HTERT RPE-1 (cell line): ENCODE results near the gene CFAP251.
"Not testable (repeated sequence)": the region's sequence is repeated elsewhere in the genome, so short reads cannot be mapped to it uniquely, and the experiment has no call there.

Experiments
- in situ Hi-C: fragments of 300-500 bp; cut with MboI; formaldehyde crosslinking; loops from 4 replicates; pipeline ENCODE4 v1.14.3; 2020; ENCODE audit warnings: low sequenced_read_pairs

CFAP251 gene

DNA sequence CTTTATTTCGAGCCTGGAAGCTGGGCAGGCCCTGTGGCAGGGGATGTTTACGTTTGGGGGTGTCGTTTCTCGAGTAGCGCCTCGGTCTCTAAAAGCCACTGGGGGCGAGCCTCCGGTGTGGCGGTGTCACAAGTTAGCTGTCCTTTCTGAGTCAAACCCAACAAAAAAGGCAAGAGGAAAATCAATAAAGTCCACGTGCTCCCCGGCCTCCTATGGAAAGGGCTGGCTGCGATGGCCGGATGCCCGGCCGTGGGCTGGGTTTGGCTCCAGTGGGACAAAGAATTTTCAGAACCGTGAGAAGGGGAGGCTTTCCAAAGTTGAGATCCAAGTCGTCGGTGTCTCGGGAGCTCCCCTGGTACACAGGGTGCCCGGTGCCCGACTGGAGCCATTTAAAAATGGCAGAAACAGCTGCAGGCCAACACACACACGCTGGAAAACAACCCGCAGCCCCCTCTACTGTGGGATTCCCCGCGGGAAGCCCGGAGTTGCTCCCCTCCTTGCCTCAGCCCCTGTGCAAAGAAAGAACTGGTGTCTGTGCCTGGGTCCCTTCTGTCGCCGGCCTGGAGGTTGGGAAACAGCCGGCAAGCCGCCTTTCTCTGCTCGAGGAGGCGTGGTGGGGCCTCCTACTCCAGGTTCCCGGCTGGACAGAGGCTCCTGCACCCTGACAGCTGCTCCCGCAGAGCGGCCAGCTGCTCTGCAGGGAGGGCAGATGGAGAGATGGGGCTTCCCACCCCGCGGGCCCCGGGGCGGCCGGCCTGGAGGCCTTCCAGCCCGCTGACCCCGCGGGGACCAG, 105.1 kb downstream of the CFAP251 start:
- in situ Hi-C loops = no loop called here

- in situ Hi-C loops = no loop called here
These were observed 105.9 kb downstream of the CFAP251 start for GRCh38 chr12:122024132-122024785.

- in situ Hi-C loops = no loop called here
These were observed 108.4 kb downstream of the CFAP251 start for GRCh38 chr12:122026706-122027333.

GRCh38 chr12:122028165-122028904, 109.9 kb downstream of the CFAP251 start:
- in situ Hi-C loops = no loop called here

- in situ Hi-C loops = no loop called here
These were observed 110.6 kb downstream of the CFAP251 start for GRCh38 chr12:122028905-122029560.

DNA sequence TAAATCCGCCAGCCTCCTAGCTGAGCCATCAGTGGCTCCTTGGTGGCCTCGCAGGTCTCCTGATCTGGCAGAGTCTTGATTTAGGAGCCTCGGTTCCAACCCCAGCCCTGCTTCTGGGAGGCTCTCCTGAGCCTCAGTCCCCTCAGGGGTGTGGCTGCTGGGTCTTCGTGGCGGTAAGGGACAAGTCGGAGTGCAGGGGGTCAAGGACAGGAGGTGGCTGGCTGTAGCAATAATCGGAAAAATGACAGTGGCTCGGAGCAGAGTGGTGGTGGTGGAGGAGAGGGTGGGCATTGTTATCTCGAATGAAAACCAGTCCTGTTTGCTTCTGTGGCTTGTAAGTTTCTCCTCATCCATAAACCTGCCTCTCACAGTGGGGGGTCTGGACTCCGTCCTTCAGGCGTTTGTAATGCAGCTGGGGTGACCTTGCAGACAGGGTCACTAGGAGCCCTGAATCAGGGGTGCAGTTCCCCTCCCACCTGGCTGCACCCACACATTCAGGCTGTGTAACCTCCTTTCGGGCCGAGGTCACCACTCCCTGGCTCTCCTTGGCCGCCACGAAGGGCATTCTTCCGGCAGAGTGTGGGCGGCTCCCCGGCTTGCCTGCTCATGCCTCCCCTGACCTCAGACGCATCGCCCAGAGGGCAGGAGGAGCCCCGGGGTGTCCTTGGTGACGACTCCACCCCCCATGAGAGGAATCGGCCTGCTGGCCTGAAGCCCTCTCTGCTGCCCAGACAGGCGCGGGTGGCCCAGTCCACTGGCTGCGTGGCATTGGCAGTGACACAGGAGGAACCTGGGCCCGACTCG, 111.4 kb downstream of the CFAP251 start:
- in situ Hi-C loops = no loop called here

DNA sequence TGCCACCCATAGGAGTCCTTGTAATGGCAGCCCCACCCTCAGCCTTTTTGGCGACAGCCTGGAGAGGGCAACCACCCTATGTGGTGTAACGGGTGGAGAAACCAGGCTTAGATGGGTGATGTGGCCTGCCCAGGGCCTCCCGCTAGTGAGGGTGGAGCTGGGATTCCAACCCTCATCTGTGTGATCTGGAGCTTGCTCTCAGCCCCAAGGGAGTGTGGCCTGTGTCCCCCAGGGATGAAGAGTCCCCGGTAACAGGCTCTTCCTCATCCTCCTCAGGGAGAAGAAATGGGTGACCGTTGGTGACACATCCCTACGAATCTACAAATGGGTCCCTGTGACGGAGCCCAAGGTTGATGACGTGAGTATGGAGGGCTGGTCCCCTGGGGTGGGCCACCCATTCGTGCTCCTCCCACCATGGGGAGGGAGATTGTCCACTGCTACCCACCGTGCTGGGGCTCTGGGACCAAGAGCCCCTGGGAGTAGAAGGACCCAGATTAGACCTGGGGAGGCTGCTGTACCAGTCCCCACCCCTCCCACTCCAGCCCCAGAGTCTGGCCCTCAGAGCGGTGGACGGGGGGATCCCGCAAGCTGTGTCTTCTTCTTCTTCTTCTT, 112.1 kb downstream of the CFAP251 start:
- in situ Hi-C loops = no loop called here

DNA sequence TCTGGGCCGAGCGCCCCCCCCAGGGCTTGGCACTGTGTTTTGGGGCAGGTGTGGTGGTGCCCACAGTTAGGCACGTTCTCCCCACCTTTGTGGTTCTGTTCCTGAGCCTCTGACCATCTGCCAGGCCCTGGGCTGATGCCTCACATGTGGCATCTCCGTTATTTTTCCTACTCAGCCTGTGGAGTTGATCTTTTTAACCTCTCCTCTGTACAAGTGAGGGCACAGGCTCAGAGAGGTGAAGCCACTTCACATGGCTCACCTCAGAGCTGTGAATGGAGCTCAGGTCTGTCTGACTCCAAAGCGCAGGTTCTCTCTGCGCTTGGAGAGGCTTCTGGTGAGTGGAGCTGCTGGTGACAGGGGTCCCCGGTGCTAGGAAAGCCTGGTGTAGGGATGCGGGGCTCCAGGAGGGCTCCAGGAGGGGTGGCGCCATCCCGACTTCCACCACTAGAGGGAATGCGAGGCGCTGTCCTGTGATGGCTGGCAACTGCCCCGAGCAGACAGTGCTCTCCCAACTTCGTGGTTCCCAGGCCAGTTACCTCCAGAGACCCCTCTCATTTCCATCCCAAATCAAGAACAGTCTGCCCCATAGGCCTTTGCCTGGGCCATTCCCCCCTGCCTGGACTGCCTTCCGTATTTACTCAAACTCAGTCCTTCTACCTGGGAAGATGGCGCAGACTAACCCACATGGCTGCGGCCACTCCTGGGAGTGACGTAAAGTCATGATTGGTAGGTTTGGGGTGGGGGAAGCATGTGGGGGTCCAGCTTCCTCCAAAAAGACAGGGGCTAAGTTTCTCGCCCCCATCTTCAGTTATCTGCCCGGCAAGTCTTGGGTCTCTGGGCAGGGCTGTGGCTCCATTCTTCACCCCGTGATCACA, 113.2 kb downstream of the CFAP251 start:
- in situ Hi-C loops = no loop called here

- in situ Hi-C loops = no loop called here
These were observed 114.2 kb downstream of the CFAP251 start for GRCh38 chr12:122032580-122032979.

DNA sequence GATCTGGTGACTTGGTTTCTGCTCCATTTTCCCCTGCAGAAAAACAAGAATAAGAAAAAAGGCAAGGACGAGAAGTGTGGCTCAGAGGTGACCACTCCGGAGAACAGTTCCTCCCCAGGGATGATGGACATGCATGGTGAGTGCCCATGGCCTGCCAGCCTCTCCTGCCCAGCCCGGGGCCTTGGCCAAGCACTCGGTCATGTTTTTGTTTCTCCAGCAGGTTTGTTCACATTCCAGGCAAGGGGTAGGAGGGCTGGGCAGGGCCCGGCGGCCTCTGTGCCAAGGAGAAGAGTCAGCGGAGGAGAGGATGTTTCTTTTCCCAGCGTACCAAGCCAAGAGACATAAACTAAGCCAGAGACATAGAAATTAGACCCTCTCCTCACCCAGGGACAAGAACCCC, 116.9 kb downstream of the CFAP251 start:
- in situ Hi-C loops = no loop called here

DNA sequence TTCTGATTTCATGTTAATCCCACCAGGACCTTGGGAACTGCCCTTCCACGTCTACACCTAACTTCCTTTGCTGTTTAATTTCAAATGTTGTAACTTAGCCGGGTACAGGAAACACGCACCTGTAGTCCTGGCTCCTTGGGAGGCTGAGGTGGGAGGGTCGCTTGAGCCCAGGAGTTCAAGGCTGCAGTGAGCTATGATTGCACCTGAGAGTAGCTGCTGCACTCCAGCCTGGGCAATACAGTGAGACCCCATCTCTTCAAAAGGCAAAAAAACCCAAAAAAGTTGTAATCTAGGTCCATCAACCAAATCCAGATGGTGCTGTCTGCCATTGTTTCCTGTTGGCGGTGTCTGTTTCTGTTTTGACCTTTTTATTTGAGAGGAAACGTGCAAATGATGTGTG, 117.8 kb downstream of the CFAP251 start:
- in situ Hi-C loops = no loop called here

DNA sequence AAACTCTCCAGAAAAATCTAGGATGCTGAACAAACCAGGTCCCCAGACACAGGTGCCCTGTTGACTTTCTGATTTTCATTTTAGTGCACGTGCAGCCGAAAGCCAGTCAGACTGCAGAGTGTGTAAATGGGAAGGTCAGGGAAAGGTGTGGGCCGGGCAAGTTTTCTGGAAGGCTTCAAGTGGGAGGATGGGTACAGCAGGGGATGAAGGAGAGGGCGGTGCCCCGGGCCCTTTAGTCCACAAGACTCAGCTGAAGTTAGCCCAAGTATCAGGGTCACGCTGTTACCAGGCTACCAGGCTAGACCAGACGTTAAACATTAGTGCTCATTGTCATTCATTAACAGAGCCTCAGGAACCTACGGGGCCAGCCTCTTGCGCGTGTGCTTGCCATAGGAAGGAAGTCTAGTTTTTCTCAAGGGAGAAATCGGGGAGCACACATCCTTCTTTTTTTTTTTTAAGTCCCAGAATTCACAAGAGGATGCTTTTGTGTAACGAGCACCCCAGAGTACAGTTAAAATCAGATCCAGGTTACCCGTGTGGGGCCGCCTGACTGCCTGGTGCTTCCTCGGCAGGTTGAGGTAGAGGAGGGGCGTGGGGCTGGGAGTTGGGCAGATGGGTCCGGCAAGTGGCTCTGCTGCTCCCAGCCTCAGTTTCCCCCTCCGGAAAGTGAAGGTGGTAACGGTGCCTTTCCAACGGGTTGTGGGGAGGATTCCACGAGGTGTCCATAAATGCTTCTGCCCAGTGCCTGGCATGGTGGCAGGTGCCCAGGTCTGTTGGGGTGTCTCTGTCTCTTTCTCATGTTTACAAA, 122.4 kb downstream of the CFAP251 start:
- in situ Hi-C loops = no loop called here

DNA sequence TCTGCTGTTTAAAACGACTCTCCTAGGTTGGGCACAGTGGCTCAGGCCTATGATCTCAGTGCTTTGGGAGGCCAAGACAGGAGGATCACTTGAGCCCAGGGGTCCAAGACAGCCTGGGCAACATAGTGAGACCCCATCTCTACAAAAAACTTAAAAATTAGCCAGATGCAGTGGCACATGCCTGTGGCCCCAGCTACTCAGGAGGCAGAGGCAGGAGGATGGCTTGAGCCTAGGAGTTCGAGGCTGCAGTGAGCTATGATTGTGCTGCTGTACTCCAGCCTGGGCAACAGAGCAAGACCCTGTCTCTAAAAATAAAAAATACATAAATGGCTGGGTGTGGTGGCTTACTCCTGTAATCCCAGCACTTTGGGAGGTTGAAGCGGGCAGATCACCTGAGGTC, 123.1 kb downstream of the CFAP251 start:
- in situ Hi-C loops = not testable (repeated sequence)

GRCh38 chr12:122042910-122043309, 124.5 kb downstream of the CFAP251 start:
- in situ Hi-C loops = no loop called here

- in situ Hi-C loops = no loop called here
These were observed 125.1 kb downstream of the CFAP251 start for GRCh38 chr12:122043476-122043875.

DNA sequence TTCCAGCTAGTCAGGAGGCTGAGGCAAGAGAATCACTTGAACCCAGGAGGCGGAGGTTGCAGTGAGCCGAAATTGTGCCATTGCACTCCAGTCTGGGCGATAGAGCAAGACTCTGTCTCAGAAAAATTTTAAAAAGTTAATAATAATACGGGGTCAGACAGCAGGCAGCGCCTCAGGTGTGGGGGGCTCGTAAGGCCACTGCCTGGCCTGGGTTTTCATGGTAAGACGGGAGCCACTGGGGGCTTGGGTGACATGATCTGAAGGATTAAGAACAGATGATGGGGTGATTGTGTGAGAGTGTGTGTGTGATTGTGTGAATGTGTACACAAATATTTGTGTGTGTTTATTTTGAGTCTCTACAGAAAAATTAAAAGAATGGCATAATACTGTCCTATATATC, 126.9 kb downstream of the CFAP251 start:
- in situ Hi-C loops = no loop called here

DNA sequence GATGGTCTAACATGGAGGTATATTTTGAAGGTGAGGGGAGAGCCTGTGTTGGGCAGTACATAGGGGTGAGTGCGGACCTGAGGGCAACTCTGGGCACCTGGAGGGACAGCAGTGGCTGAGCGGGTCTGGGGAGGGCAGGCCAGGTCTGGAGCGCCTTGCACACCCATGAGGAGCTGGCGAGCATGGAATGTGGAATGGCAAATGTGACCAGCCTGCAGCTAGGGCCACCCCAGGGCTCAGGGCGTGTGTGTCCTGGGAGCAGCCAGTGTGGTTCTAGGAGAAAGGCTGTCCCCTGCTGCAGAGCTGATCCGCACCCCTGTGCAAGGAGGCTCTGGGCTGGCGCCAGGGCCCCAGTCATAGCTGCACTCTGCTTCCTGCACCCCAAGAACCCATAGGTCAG, 127.8 kb downstream of the CFAP251 start:
- in situ Hi-C loops = no loop called here

- in situ Hi-C loops = no loop called here
These were observed 129.8 kb downstream of the CFAP251 start for GRCh38 chr12:122048151-122048550.
